ENCODE results near the gene PEX12. TPM values are rescaled to one million over a fixed set of nuclear protein-coding genes. Genes with fewer than 3 reads are reported as not detected.
"Not testable (repeated sequence)": the region's sequence is repeated elsewhere in the genome, so short reads cannot be mapped to it uniquely, and the experiment has no call there.

The PEX12 gene
- total RNA-seq = 1 to 10 TPM; 6.3 to 6.5 TPM
- long read RNA-seq, transcript PEX12-201 (3 exons, 2,675 nt) = major isoform, 6 of 6 reads
- long read RNA-seq, partial matches to known transcripts = 0 of 6 reads
- long read RNA-seq, other reads (novel, unspliced or antisense) = 0 of 6 reads

- DNase-seq = peak; percentile 93
- ATAC-seq = peak; percentile 98 to 99
- intact Hi-C loops (cut with DNase I) = no loop called here
Observed at GRCh38 chr17:35578197-35578928, at the start of gene PEX12. Gene PEX12 (minus strand): TSS chr17:35578571. CDS start chr17:35578021, 550 bp downstream.

DNA sequence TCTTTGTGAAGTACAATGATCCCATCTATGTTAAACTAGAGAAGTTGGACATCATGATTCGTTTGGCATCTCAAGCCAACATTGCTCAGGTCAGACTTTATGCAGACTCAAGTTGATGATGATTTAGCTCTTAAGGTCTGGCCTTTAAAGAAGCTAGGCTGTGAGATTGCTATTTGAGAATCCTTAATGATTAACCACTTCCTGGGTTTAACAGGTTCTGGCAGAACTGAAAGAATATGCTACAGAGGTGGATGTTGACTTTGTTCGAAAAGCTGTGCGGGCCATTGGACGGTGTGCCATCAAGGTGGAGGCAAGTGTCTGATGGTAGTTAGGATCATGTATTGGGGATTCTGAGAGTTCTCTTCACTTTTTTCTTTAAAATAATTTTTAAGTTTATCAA, 49.0 kb upstream of the PEX12 start:
- no peak for ATAC-seq
- intact Hi-C loops (cut with DNase I) = no loop called here
- DNase-seq = no peak

DNA sequence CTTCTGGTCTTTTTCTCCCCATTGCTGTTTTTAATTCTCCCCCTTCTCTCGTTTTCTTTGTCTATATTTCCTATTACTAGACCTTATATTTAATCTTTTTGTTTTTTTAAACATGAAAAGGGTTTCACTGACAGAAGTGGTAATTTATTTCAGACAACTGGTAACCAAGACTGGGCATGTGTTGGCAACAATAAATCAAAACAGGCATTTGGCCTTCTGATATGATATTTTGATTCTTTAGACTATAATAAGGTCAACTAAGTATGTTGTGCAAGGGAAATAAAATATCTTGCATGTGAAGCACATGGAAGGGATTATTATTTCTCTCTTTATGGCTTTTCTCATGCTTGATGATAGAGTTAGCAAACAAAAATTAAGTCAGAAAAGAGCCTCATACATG, 43.4 kb upstream of the PEX12 start:
- no peak for ATAC-seq

GRCh38 chr17:35618628-35619027, 40.3 kb upstream of the PEX12 start:
- no peak for ATAC-seq
- DNase-seq = no peak
- intact Hi-C loops (cut with DNase I) = no loop called here

More for the DNA sequence above, 43.4 kb upstream of the PEX12 start:
- intact Hi-C loops (cut with DNase I) = no loop called here
- DNase-seq = no peak

DNA sequence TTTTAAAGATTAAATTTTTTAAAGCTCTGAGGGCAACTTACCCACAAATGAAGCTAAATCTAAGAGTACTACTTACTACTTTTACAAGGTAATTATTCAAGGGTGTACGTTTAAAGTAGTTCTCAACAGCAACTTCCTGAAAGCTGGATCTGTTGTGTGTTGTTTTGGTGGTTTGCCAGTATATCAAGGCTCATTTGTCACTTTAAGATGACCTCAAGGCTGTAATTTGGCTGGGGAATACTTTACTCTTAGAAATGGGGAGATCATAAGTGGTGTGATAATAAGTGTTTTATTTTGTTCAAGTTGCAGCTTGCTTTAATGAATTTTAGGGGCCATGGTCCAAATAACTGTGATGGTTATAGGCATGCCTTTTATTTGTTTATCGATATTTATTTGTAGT, 39.1 kb upstream of the PEX12 start:
- ATAC-seq (peak in 1 of 2 donors; percentile 47), DNase-seq (no peak)
- intact Hi-C loops (cut with DNase I) = no loop called here

- DNase-seq (no peak), ATAC-seq (no peak)
- intact Hi-C loops (cut with DNase I) = no loop called here
Observed at GRCh38 chr17:35616536-35616935, 38.2 kb upstream of the PEX12 start.

GRCh38 chr17:35614810-35615209, 36.4 kb upstream of the PEX12 start:
- DNase-seq = no peak
- ATAC-seq = peak in 1 of 2 donors; percentile 38
- intact Hi-C loops (cut with DNase I) = loop anchor here in 1 of 2 donors (5.0 kb wide), 1 partner anchor 132 kb away; no protein-coding TSS in a partner anchor

GRCh38 chr17:35612924-35613521, 34.7 kb upstream of the PEX12 start:
- intact Hi-C loops (cut with DNase I) = loop anchor here (2.0 to 5.0 kb wide), 2 partner anchors 134 to 136 kb away; no protein-coding TSS in a partner anchor
- ATAC-seq (peak in 1 of 2 donors; percentile 38), DNase-seq (peak; percentile 44)

GRCh38 chr17:35610746-35611145, 32.4 kb upstream of the PEX12 start:
- ATAC-seq, DNase-seq: not testable (repeated sequence)
- intact Hi-C loops (cut with DNase I) = loop anchor here in 1 of 2 donors (5.0 kb wide), 1 partner anchor 137 kb away; no protein-coding TSS in a partner anchor

DNA sequence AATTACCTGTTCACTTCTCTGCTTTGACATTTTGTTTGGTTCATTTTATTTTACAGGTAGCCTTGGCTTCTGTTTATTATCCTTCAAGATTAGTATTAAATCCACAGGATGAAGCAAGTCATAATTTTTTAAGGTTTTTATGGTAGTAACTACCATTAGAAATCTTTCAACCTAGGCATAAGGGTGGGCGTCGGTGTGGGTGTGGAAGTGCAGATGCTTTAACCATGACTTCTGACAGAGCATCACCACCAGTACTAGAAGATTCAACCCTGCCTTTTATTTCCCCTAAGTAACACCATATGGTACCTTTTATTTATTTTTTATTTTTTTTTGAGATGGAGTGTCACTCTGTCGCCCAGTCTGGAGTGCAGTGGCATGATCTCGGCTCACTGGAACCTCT, 31.5 kb upstream of the PEX12 start:
- intact Hi-C loops (cut with DNase I) = loop anchor here in 1 of 2 donors (5.0 kb wide), 1 partner anchor 137 kb away; no protein-coding TSS in a partner anchor
- DNase-seq (no peak), ATAC-seq (no peak)

- DNase-seq (no peak), ATAC-seq (no peak)
- intact Hi-C loops (cut with DNase I) = no loop called here
Observed at GRCh38 chr17:35607239-35607847, 29.0 kb upstream of the PEX12 start.

- no peak for ATAC-seq
- DNase-seq = no peak
- intact Hi-C loops (cut with DNase I) = no loop called here
Observed at GRCh38 chr17:35605678-35606077, 27.3 kb upstream of the PEX12 start.

GRCh38 chr17:35603674-35604073, 25.3 kb upstream of the PEX12 start:
- intact Hi-C loops (cut with DNase I) = no loop called here
- no peak for DNase-seq
- ATAC-seq = no peak

DNA sequence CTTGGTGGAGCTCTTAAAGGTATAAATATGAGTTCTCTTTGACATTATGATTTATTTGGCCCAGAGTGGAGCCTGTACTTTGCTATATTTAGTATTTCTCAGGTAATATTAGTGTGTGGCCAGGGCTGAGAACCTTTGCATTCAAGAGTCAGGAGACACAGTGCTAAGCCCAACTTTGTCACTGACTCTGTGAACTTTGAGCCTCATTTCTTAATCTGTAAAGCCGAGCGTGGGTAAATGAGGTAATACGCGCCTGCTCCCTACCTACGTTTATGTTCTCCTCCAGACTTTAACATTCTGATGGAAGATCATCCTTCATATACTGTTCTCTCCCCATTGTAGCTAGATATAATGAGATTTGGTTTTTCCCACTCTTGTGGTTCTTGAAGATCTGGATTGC, 19.2 kb upstream of the PEX12 start:
- DNase-seq (no peak), ATAC-seq (no peak)
- intact Hi-C loops (cut with DNase I) = no loop called here

GRCh38 chr17:35596530-35597233, 18.3 kb upstream of the PEX12 start:
- ATAC-seq (no peak), DNase-seq (no peak)
- intact Hi-C loops (cut with DNase I) = no loop called here

DNA sequence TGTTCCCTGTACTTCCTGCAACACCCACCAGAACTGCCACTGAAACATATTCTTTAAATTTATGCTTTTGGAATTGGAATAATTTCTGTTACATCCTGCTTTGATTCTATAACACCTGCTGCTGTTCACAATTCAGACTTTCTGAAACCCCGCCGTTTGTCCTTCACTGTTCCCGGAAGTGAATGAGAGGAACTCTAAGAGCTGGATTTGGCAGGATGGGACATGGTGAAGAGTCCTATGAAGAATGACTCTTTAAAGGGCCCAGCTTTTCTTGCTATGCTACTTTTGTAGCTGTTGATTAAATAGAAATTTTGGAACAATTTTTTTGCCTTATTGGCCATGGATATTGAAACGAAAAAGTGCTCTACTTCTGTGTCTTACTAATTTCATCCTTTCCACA, 17.7 kb upstream of the PEX12 start:
- intact Hi-C loops (cut with DNase I) = no loop called here
- no peak for DNase-seq
- ATAC-seq = no peak

GRCh38 chr17:35588196-35588920, 10.0 kb upstream of the PEX12 start:
- intact Hi-C loops (cut with DNase I) = no loop called here
- ATAC-seq (peak in 1 of 2 donors; percentile 16), DNase-seq (no peak)

GRCh38 chr17:35587074-35587961, 8.9 kb upstream of the PEX12 start, which contains the start of gene AP2B1:
Gene AP2B1 (plus strand): TSS chr17:35587322. CDS start chr17:35594031, 6,709 bp downstream.
- intact Hi-C loops (cut with DNase I) = no loop called here
- DNase-seq (peak; percentile 92), ATAC-seq (peak; percentile 96 to 98)
